IMR-90 (cell line): ENCODE results near the gene CADM1. TPM values are rescaled to one million over a fixed set of nuclear protein-coding genes. Genes with fewer than 3 reads are reported as not detected.

Experiments used
- ATAC-seq: fragments of 200-7000 bp; cut with Tn5 transposase; 2 replicates; pipeline ENCODE4 v1.9.1; 2020; ENCODE audit warnings: low read depth, mild to moderate bottlenecking, moderate library complexity
- BruUV-seq: library from RNA; stranded (reverse); fragments of 400-500 nt; replicated peaks from 2 replicates; lab custom pipeline; 2021; lab: Mats Ljungman, UMichigan
- CTCF ChIA-PET: fragments of 300-600 bp; formaldehyde crosslinking; extraction: SDS; loops from one replicate; lab custom pipeline; 2021; ENCODE audit warnings: antibody characterized with exemption; lab: Yijun Ruan, JAX
- POLR2A ChIA-PET: fragments of 300-600 bp; sonication (Branson Sonifier 250); formaldehyde crosslinking; loops from one replicate; lab custom pipeline; 2022; ENCODE audit warnings: antibody characterized with exemption; ENCODE audit not compliant: unreplicated experiment; lab: Charles Lee
- DNase-seq: peaks from one replicate; pipeline ENCODE4 v3.0.0; 2013
- H2AFZ ChIP-seq: replicated peaks from 2 replicates; pipeline ENCODE3; 2013; ENCODE audit warnings: low read length, mild to moderate bottlenecking; ENCODE audit not compliant: poor library complexity
- H2AK5ac ChIP-seq: 2 replicates; pipeline ENCODE4 v1.6.1; 2013; ENCODE audit warnings: low read depth, low read length, inconsistent platforms
- H2AK9ac ChIP-seq: replicated peaks from 2 replicates; pipeline ENCODE3; 2013; ENCODE audit warnings: mild to moderate bottlenecking, low read depth, low read length, moderate library complexity; ENCODE audit not compliant: poor library complexity
- H2BK120ac ChIP-seq: 2 replicates; pipeline ENCODE4 v1.6.1; 2013; ENCODE audit warnings: low read depth, low read length, inconsistent platforms
- H2BK15ac ChIP-seq: 3 replicates; pipeline ENCODE4 v1.6.1; 2013; ENCODE audit warnings: low read depth, low read length, inconsistent platforms
- H2BK20ac ChIP-seq: 2 replicates; pipeline ENCODE4 v1.6.1; 2013; ENCODE audit warnings: low read depth, mild to moderate bottlenecking, inconsistent platforms, low read length, moderate library complexity
- H2BK5ac ChIP-seq: 2 replicates; pipeline ENCODE4 v1.6.1; 2013; ENCODE audit warnings: mild to moderate bottlenecking, low read depth, low read length, inconsistent platforms; ENCODE audit not compliant: poor library complexity, severe bottlenecking
- H3K14ac ChIP-seq: replicated peaks from 2 replicates; pipeline ENCODE4 v1.6.1; 2013; ENCODE audit warnings: low read depth, low read length, inconsistent platforms
- H3K18ac ChIP-seq: 2 replicates; pipeline ENCODE4 v1.6.1; 2013; ENCODE audit warnings: low read depth, low read length, control low read depth
- H3K23ac ChIP-seq: 2 replicates; pipeline ENCODE4 v1.6.1; 2013; ENCODE audit warnings: low read depth, low read length, inconsistent platforms
- H3K27ac ChIP-seq: 2 replicates; pipeline ENCODE4 v1.5.1; 2013; ENCODE audit warnings: mild to moderate bottlenecking, control low read depth, low read length; ENCODE audit not compliant: insufficient read depth
- H3K27me3 ChIP-seq: 2 replicates; pipeline ENCODE4 v1.6.1; 2013; ENCODE audit warnings: low read length; ENCODE audit not compliant: control insufficient read depth, insufficient read depth
- H3K36me3 ChIP-seq: 2 replicates; pipeline ENCODE4 v1.6.1; 2013; ENCODE audit warnings: low read length, mixed read lengths; ENCODE audit not compliant: control insufficient read depth, insufficient read depth
- H3K4ac ChIP-seq: 2 replicates; pipeline ENCODE4 v1.6.1; 2013; ENCODE audit warnings: low read depth, low read length, inconsistent platforms
- H3K4me1 ChIP-seq: 2 replicates; pipeline ENCODE4 v1.6.1; 2013; ENCODE audit warnings: low read length, mixed read lengths; ENCODE audit not compliant: control insufficient read depth, insufficient read depth
- H3K4me2 ChIP-seq: 2 replicates; pipeline ENCODE4 v1.6.1; 2013; ENCODE audit warnings: low read depth, mild to moderate bottlenecking, control low read depth, low read length, moderate library complexity
- H3K4me3 ChIP-seq: 2 replicates; pipeline ENCODE4 v1.5.1; 2013; ENCODE audit warnings: low read depth, mild to moderate bottlenecking, control low read depth, low read length, moderate library complexity; ENCODE audit not compliant: insufficient read depth
- H3K56ac ChIP-seq: 2 replicates; pipeline ENCODE4 v1.6.1; 2013; ENCODE audit warnings: low read length, inconsistent platforms; ENCODE audit not compliant: insufficient read depth; ENCODE audit errors: extremely low read depth
- H3K79me1 ChIP-seq, 2 experiments: 2 replicates each; pipeline ENCODE4 v1.6.1; 2013; ENCODE audit warnings: low read length in 2 of 2, inconsistent platforms in 1 of 2, low read depth in 1 of 2
- H3K9ac ChIP-seq: 2 replicates; pipeline ENCODE4 v1.6.1; 2013; ENCODE audit warnings: low read depth, low read length, control low read depth
- H3K9me1 ChIP-seq: 2 replicates; pipeline ENCODE4 v1.6.1; 2013; ENCODE audit warnings: low read length, inconsistent platforms; ENCODE audit not compliant: insufficient read depth
- H3K9me3 ChIP-seq: 2 replicates; pipeline ENCODE4 v1.6.1; 2013; ENCODE audit warnings: low read length; ENCODE audit not compliant: control insufficient read depth, insufficient read depth
- H4K20me1 ChIP-seq: 2 replicates; pipeline ENCODE4 v1.6.1; 2013; ENCODE audit warnings: low read length, inconsistent platforms; ENCODE audit not compliant: insufficient read depth
- H4K5ac ChIP-seq: 2 replicates; pipeline ENCODE4 v1.6.1; 2013; ENCODE audit warnings: mild to moderate bottlenecking, low read depth, low read length, control low read depth
- H4K8ac ChIP-seq, 2 experiments: 2 replicates each; pipeline ENCODE4 v1.6.1; 2013; ENCODE audit warnings: low read depth in 2 of 2, low read length in 2 of 2, control low read depth in 1 of 2, inconsistent platforms in 1 of 2
- H4K91ac ChIP-seq: 2 replicates; pipeline ENCODE4 v1.6.1; 2013; ENCODE audit warnings: low read depth, low read length, inconsistent platforms; ENCODE audit not compliant: insufficient read depth
- BHLHE40 ChIP-seq: fragments of 150-350 bp; IDR thresholded peaks from 2 replicates; pipeline ENCODE4 v1.6.1; 2016; ENCODE audit warnings: mild to moderate bottlenecking, low read depth, low read length
- CEBPB ChIP-seq: IDR thresholded peaks from 2 replicates; pipeline ENCODE4 v1.6.1; 2012; ENCODE audit warnings: low read depth, low read length, improper control_type of control experiment
- ELK1 ChIP-seq: fragments of 150-350 bp; IDR thresholded peaks from 2 replicates; pipeline ENCODE4 v1.6.1; 2016; ENCODE audit warnings: low read depth, mild to moderate bottlenecking, low read length, moderate library complexity, borderline replicate concordance
- MAFK ChIP-seq: IDR thresholded peaks from 2 replicates; pipeline ENCODE4 v1.6.1; 2012; ENCODE audit warnings: low read depth, low read length, improper control_type of control experiment
- RFX5 ChIP-seq: IDR thresholded peaks from 2 replicates; pipeline ENCODE4 v1.8.0; 2012; ENCODE audit warnings: low read depth, mild to moderate bottlenecking, low read length, moderate library complexity
- WGBS, 2 experiments: methylation state at CpG; one replicate each; pipeline versions ENCODE4 v1.1.5 to v1.1.7; 2013; ENCODE audit warnings: missing lambda C conversion rate in 2 of 2; ENCODE audit not compliant: insufficient read length in 1 of 2; ENCODE audit errors: extremely low coverage in 2 of 2; 5-methylcytosine and 5-hydroxymethylcytosine counted together
- dilution Hi-C: fragments of 300-500 bp; cut with HindIII; formaldehyde crosslinking; loops from one replicate; pipeline ENCODE4 v1.14.3; 2018; ENCODE audit warnings: low sequenced_read_pairs; ENCODE audit not compliant: unreplicated experiment
- in situ Hi-C: fragments of 300-500 bp; cut with MboI; formaldehyde crosslinking; loops from 3 replicates; pipeline ENCODE4 v1.14.3; 2019; ENCODE audit warnings: low sequenced_read_pairs, inconsistent platforms, mixed read lengths
- intact Hi-C: fragments of 100-400 bp; cut with micrococcal nuclease; formaldehyde crosslinking; loops from 2 replicates; pipeline ENCODE4 v1.10.0; 2022
- polyA plus RNA-seq, 3 experiments: library from polyadenylated mRNA; depleted of rRNA; stranded (reverse); fragments of >200 nt; gene quantifications; 2 replicates each; pipeline ENCODE4 v1.2.3, GENCODE V29; 2012; ENCODE audit warnings: low replicate concordance in 1 of 3
- total RNA-seq: library from RNA; depleted of rRNA; stranded (reverse); fragments of >200 nt; gene quantifications from 2 replicates; pipeline ENCODE4 v1.2.3, GENCODE V29; 2012

The CADM1 gene
- total and polyA plus RNA-seq, 2 of the 4 experiments (the other 2 are of a cell fraction) = 28.8 to 77.1 TPM

- DNase-seq (no peak), ATAC-seq (no peak)
- H3K14ac ChIP-seq = no peak overlapping the region
- no peaks in the 10 kb centered on the region for H3K4me1 ChIP-seq
- dilution Hi-C loops (no loop called here), intact Hi-C loops (no loop called here), in situ Hi-C loops (no loop called here)
- no peak overlapping the region for H3K9ac ChIP-seq
- H2BK120ac ChIP-seq = no peak overlapping the region
- H2AK5ac ChIP-seq = no peak overlapping the region
- H2AK9ac ChIP-seq = no peak overlapping the region
- H2BK15ac ChIP-seq = no peak overlapping the region
- H3K56ac ChIP-seq = no peak overlapping the region
- no peak for TF ChIP-seq MAFK
- TF ChIP-seq ELK1 = no peak
- TF ChIP-seq CEBPB = no peak
- TF ChIP-seq BHLHE40 = no peak
- TF ChIP-seq RFX5 = no peak
- H4K5ac ChIP-seq = no peak overlapping the region
- H2BK5ac ChIP-seq = no peak overlapping the region
- H4K91ac ChIP-seq = no peak overlapping the region
- no peak overlapping the region for H3K27ac ChIP-seq
- H3K4ac ChIP-seq = no peak overlapping the region
- no peaks in the 10 kb centered on the region for H4K20me1 ChIP-seq
- no peak overlapping the region for H4K8ac ChIP-seq
- no peak overlapping the region for H2AFZ ChIP-seq
- H3K79me1 ChIP-seq = no peaks in the 10 kb centered on the region
- H2BK20ac ChIP-seq = no peak overlapping the region
- no peak overlapping the region for H3K23ac ChIP-seq
- no peak overlapping the region for H3K4me3 ChIP-seq
- no peak overlapping the region for H3K18ac ChIP-seq
- no peaks in the 10 kb centered on the region for H3K9me1 ChIP-seq
- no peaks in the 10 kb centered on the region for H3K36me3 ChIP-seq
- H3K4me2 ChIP-seq = no peak overlapping the region
- CTCF ChIA-PET = no interaction called here
- 88% methylated on average over 2 of the region's 7 CpGs; no CpG with 5 or more reads in 1 of the 2 experiments for WGBS, 2 experiments
- H3K9me3 ChIP-seq = no peaks in the 10 kb centered on the region
- H3K27me3 ChIP-seq = peaks cover 9% of the 10 kb centered on the region
- no TSS peak for BruUV-seq
- POLR2A ChIA-PET = no interaction called here
Measured at GRCh38 chr11:115552151-115552772, 48.0 kb upstream of the CADM1 start.
